GM18511 (cell line): ENCODE results near the gene JUNB.

Experiments used
- ATAC-seq: cut with Tn5 transposase; IDR thresholded peaks from one replicate; pipeline ENCODE4 v1.9.1; 2021; ENCODE audit warnings: mild to moderate bottlenecking, moderate library complexity; ENCODE audit not compliant: unreplicated experiment

The JUNB gene

DNA sequence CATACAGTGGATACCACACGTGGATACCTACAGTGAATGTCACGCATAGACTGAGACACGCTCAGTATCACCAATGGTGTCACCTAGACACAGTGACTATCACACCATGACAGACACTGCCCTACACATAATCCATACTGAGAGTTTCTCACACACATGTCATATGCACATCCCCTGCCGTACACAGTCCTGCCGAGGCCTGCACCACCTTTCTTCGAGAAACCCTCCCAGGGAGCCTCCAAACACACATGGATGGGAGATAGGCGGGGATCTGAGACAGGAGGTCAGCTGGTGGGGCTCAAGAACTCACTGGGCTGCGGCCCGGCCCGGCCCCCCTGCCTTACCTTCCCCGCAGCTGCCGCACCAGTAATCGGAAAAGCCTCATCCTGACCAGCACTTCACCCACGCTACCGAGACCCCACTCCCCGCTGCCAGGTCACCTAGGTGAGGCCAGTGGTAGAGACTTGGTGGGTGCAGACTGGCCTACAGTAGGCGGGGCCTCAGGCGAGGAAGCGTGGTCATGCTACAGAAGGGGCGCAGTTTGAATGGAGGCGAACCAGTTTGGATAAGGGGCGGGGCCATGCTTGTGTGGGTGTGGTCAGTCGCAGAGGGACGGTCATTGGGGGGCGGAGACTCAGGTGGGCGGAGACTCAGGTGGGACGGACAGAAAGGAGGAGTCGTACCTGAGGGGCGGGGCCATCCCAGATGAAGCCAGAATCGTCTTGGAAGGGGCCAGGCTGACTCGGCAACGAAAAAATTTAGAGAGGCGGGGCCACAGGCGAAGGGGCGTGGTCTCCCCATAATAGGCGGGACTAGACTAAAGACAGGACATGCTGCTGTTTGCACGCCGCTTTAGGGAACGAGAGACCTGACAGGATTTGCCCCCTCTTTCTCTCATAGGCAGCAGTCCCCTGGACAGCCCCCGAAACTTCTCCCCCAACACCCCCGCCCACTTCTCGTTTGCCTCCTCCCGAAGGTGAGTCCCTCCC is 49.1 kb downstream of the JUNB start:
- ATAC-seq: no peak

DNA sequence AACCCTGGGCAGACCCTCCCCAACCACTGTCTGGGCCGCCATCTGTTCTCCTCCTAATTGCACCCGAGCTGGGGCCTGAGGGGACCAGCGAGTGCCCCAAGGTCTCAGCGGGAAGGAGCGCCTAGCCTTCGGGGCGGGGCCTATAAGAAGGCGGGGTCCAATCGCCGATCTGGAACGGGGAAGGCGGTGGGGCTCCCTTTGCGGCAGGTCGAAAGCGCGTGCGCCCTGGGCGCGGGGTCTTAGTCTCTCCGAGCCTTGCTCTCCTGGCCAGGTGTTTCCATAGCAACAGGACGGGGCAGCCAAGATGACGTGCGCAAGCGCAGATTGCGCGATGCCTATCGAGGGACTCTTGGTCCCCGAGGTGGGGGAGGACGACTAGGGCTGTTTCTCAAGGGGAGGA is 49.8 kb downstream of the JUNB start:
- no peak for ATAC-seq

DNA sequence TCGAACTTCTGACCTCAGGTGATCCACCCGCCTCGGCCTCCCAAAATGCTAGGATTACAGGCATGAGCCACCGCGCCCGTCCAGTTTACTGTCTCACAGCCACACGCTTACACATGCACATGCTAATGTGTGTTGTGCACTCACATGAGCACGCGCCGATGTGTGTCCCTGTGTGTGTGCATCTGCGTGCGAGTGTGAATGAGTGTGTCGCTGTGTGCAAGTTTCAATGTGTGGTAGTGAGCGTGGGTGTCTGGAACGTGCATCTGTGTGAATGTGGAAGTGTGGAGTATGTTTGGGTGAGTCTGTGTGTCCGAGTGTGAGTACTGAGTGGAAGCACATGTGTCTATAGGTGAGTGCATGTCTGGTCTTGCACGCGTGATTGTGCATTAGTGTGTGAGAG is 51.2 kb downstream of the JUNB start:
- no peak for ATAC-seq
